Epithelial cell of prostate (primary cell): Measurements from ENCODE around the gene CARD6.
"Not testable (repeated sequence)": the region's sequence is repeated elsewhere in the genome, so short reads cannot be mapped to it uniquely, and the experiment has no call there.

Experiments
- DNase-seq: peaks from one replicate; pipeline ENCODE4 v3.0.0-alpha.2; 2011; ENCODE audit warnings: low read depth, low spot score
- H3K27ac ChIP-seq: fragments of 450-650 bp; 2 replicates; pipeline ENCODE4 v1.5.1; 2017; ENCODE audit warnings: mild to moderate bottlenecking

The CARD6 gene

DNA sequence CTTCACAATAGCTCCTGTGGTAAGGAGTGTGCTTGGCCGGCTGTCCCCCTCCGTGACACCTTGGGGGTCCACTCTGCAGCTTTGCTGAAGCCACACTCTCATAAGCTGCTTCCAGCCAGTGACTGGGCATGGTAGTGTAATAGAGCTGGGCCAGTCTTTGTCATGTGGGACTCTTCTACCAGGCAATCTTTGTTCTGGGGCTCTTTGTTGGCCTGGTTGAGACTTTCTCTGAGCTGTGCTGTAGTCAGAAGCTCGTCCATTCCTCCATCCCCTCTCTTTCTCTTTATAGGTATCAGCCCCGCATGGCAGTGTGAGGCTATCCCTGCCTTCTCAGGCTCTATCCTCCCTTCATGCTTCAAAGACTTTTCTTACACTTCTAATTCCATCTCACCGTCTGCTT, 25.7 kb downstream of the CARD6 start:
- no peak overlapping the region for H3K27ac ChIP-seq
- DNase-seq = no peak

- no peak overlapping the region for H3K27ac ChIP-seq
Measured at GRCh38 chr5:40869384-40869783, 28.2 kb downstream of the CARD6 start.

DNA sequence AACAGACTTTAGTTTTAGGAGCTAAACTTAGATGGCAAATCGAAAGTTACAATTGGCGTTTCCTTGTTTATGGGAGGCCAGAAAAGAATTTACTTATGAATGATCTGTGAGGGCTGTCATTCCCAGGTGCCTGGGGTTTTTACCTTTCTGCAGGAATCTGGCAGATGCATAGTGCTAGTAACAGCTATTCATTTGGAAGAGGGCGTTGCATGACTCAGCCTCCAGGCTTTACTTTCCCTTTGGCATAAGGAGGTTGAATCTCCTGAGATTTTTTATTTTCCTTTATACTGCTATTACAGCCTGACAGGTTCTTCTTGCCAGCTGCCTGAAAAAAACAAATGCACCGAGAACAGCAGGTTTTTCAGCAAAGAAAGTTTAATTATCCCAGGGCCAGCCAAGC, 30.0 kb downstream of the CARD6 start:
- no peak for DNase-seq
- H3K27ac ChIP-seq = no peak overlapping the region

More at GRCh38 chr5:40869384-40869783, 28.2 kb downstream of the CARD6 start:
- DNase-seq = no peak

DNA sequence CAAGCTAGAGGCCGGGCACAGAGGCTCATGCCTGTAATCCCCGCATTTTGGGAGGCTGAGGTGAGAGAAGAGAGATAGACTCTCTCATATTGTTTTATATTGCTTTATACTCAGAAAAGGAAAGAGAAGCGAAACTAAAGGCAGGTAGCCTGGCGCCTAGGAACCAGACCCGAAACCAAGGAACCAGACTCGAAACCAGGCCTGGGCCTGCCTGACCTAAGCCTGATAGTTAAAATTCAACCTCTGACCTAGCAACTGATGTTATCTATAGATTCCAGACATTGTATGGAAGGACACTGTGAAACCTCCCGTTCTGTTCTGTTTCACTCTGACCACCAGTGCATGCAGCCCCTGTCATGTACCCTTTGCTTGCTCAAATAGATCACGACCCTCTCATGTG, 31.1 kb downstream of the CARD6 start:
- DNase-seq, H3K27ac ChIP-seq: not testable (repeated sequence)

DNA sequence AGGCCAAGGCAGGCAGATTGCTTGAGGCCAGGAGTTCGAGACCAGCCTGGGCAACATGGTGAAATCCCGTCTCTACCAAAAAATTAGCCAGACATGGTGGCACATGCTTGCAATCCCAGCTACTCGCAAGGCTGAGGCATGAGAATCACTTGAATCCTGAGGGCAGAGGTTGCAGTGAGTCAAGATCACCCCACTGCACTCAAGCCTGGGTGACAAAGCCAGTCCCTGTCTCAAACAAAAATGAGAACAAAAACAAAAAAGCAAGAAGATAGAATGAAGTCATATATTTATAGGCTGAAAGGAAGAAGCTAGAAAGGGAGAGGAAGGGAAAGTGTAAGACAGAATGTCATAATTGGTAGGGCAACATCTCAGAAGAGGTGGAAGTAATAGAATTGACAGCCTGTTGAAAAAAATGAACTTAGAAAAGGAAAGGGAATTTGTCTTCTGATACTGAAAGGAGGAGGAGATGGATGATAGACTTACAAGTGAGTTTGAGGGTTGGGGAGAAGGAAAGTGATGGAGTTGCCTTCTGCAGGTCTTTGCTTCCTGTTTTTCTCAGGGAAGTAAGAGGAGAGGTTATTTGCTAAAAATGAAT, 32.2 kb downstream of the CARD6 start:
- DNase-seq = no peak
- H3K27ac ChIP-seq = no peak overlapping the region

GRCh38 chr5:40875958-40876357, 34.8 kb downstream of the CARD6 start:
- DNase-seq = no peak
- H3K27ac ChIP-seq = no peak overlapping the region

DNA sequence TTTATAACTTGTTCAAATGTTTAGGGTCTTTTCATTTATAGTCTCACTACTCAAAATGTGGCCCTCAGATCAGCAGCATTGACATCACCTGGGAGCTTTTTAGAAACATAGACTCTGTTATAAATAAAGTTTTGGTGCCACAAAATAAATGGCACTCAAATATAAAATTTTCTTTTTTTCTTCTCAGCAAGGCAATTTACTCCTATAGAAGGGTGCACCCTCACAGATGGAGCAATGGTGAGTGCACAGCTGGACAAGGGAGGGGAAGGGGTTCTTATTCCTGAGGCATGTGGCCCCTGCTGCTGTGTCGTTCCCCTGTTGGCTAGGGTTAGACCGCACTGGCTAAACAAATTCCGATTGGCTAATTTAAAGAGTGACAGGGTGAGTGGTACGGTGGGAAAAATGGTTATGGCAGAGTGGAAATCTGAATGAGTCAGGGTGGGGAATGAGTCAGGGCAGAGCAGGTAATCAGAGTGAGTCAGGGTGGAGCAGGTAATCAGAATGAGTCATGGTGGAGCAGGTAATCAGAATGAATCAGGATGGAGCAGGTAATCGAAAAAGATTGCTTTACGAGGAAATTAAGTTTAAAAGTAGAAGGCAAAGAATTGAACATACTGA, 36.3 kb downstream of the CARD6 start:
- peak overlapping the region; percentile 14 for H3K27ac ChIP-seq
- DNase-seq = peak; percentile 29

DNA sequence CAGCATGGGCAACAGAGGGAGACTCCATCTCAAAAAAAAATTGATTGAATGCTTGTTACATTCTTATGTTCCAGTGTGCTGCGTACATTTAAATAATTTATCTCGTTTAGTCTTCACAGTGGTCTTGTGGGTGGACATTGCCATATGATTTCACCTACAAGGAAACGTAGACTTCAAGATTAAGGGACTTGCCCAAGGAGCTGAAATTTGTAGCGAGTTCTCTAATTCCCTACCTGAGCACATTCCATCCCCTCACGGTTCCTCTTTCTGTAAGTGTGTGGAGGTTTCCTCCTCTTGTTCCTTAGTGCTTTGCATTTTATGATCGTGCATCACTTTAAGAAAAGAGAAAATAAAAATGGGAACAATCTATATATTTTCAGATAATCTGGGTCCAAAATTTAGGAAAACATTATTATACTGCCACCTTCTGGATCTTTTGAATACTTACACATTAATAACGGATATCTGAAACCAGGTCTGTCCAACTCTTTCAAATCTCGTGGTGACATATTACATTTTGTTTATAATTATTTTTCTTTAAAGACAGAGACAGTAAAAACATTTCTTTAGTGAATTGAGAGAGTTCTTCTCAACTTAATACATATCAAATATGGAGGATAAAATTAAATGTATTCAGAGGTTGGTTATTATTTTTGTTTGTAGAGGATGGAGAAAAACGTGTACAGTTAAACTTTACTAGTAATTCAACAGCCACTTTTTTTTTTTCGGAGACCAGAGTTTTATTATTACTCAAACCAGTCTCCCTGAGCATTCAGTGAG, 38.2 kb downstream of the CARD6 start:
- H3K27ac ChIP-seq = no peak overlapping the region
- no peak for DNase-seq

- DNase-seq = no peak
- H3K27ac ChIP-seq = no peak overlapping the region
Measured at GRCh38 chr5:40882291-40882690, 41.1 kb downstream of the CARD6 start.

DNA sequence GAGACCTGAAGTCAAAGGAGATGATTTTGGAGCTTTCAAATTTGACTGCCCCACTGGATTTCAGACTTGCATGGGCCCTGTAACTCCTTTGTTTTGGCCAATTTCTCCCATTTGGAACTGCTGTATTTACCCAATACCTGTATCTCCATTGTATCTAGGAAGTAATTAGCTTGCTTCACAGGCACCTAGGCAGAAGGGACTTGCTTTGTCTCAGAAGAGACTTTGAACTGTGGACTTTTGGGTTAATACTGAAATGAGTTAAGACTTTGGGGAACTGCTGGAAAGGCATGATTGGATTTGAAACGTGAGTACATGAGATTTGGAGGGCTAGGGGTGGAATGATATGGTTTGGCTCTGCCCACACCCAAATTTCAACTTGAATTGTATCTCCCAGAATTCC, 41.9 kb downstream of the CARD6 start:
- H3K27ac ChIP-seq = not testable (repeated sequence)

DNA sequence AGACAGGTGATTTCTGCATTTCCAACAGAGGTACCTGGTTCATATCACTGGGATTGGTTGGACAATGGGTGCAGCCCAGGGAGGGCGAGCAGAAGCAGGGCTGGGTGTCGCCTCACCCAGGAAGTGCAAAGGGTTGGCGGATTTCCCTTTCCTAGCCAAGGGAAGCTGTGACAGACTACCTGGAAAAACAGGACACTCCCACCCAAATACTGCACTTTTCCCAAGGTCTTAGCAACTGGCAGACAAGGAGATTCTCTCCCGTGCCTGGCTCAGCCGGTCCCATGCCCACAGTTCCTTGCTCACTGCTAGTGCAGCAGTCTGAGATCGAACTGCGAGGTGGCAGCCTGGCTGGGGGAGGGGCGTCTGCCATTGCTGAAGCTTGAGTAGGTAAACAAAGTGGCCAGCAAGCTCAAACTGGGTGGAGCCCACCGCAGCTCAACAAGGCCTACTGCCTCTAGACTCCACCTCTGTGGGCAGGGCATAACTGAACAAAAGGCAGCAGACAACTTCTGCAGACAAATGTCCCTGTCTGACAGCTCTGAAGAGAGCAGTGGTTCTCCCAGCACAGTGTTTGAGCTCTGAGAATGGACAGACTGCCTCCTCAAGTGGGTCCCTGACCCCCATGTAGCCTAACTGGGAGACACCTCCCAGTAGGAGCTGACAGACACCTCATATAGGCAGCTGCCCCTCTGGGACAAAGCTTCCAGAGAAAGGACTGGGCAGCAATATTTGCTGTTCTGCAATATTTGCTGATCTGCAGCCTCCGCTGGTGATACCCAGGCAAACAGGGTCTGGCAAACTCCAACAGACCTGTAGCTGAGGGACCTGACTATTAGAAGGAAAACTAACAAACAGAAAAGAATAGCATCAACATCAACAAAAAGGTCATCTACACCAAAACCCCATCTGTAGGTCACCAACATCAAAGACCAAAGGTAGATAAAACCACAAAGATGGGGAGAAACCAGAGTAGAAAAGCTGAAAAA, 54.6 kb downstream of the CARD6 start:
- not testable (repeated sequence) for DNase-seq, H3K27ac ChIP-seq

More for the DNA sequence above, 41.9 kb downstream of the CARD6 start:
- not testable (repeated sequence) for DNase-seq

GRCh38 chr5:40904205-40904993, 63.2 kb downstream of the CARD6 start:
- no peak overlapping the region for H3K27ac ChIP-seq
- no peak for DNase-seq

GRCh38 chr5:40904994-40905306, 63.8 kb downstream of the CARD6 start:
- H3K27ac ChIP-seq = no peak overlapping the region
- no peak for DNase-seq

DNA sequence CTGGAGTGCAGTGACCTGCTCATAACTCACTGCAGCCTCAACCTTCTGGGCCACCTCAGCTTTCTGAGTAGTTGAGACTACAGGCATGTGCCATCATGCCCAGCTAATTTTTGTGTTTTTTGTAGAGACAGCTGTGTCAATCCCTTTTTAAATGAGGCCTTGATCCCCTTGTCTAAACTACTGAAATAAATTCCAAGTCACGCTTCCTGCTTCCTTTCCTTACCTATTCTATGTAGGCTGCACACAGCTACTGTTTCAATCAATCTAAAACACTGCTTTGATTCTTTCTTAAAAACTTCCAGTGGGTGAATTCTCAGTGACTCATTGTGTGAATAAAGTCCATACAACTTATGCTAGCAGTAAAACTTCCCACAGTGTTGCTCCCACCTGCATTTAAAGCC, 65.2 kb downstream of the CARD6 start:
- no peak for DNase-seq
- peak overlapping the region; percentile 49 for H3K27ac ChIP-seq

- DNase-seq = no peak
- no peak within 1 kb of the TSS for H3K27ac ChIP-seq
Measured at GRCh38 chr5:40909264-40909663, 68.1 kb downstream of the CARD6 start, which contains the start of gene C7. Gene C7 (plus strand): TSS chr5:40909497. CDS start chr5:40909611, 114 bp downstream.

DNA sequence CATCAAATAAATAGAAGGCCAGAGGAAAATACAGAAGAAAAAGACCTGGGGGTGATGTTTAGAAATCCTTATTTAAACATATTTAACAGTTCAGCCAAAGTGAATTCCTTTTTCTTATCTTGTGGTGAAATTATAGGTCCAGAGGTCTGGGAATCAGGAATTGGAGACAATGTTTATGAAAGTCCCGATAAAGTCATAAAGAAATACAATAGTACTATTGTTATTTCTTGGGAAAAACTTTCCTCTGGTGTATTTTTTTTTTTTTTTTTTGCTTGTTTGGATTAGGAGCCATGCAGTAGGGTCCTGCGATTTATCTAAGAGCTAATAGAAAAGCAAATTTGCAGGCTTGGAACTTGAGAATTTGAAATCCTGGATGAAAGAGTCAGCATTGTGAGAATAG, 68.6 kb downstream of the CARD6 start:
- DNase-seq = no peak
- no peak overlapping the region for H3K27ac ChIP-seq
